NCI-H2081 treated with DMSO at 0.1 percent for 48 hours (cell line): Measurements from ENCODE around the gene PFKFB2.
"Not testable (repeated sequence)": the region's sequence is repeated elsewhere in the genome, so short reads cannot be mapped to it uniquely, and the experiment has no call there.

ENCODE experiments used
- DNase-seq: peaks from one replicate; lab custom pipeline; 2025; lab: John Stamatoyannopoulos, UW

Gene PFKFB2

DNA sequence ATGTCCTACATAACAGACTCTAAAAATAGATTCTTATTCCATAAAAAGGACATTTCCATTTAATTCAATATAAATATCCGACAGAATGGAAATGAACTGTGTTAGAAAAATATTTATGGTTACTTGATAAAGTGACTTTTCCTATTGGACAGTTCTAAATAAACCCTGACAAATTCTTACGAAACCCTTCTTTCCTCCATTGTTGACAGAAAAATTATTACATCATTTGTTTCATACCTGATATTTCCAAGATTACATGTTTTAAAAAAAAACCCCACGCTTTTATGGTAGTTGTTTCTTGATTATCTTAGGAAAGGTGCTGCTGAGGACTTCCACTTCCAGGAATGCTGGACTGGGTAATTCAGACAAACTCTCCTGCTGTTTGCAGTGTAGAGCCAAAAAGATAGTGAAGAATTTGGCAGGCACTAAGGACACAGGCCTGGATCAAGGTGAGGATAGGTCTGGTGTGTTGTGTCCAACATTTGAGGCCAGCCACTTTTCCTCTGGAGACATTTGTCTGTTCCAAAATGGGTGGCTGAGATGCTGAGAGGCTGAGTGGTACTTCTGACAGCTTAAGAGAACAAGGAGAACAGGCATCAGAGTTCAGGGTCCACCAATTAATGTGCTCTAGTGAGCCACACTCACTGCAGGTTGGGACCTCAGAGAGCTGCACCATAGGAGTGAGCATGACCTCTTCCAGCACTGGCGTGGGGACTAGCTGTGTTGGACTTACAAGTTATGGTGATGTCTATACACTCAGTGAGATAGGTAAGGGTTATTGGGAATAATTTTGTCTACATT, 13.5 kb upstream of the PFKFB2 start:
- DNase-seq, result no peak

DNA sequence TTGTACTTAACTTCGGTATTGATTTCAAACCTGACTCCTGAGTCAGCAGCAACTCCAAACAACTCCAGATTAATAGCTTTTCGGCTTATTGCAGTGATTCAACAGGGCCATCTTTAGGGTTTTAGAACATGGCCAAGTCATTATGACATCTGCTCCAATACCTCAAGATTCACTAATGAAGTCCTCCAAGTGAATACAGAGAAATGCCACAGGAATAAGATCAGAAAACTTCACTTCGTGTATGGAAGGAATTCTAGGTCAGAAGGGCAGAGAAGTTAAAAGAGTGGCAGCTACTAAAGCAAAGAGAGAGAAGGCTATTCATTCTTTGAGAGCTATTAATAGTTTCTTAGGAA, 12.9 kb upstream of the PFKFB2 start:
- DNase-seq, result no peak

DNA sequence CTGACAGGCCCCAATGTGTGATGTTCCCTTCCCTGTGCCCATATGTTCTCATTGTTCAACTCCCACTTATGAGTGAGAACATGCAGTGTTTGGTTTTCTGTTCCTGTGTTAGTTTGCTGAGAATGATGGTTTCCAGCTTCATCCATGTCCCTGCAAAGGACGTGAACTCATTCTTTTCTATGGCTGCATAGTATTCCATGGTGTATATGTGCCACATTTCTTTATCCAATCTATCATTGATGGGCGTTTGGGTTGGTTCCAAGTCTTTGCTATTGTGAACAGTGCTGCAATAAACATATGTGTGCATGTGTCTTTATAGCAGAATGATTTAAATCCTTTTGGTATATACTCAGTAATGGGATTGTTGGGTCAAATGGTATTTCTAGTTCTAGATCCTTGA, 11.7 kb upstream of the PFKFB2 start:
- DNase-seq, result not testable (repeated sequence)

DNA sequence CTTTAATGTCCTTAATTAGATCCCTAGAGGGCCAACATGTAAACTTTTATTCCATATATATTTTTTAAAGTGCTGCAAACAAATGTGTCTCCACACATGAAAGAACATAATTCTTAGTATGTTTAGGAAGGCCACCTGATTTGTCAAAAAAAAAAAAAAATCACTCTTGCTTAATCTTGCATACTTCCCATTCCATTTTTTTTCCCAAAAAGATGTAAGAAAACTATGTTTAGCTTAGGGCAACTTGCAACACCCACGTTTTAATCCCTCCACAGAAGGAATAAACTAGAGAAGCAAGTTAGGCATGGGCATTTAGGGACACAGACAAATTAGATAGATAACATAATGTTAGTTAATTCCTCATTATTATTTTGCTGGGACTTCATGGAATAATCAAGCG, 7.6 kb upstream of the PFKFB2 start:
- no peak for DNase-seq

DNA sequence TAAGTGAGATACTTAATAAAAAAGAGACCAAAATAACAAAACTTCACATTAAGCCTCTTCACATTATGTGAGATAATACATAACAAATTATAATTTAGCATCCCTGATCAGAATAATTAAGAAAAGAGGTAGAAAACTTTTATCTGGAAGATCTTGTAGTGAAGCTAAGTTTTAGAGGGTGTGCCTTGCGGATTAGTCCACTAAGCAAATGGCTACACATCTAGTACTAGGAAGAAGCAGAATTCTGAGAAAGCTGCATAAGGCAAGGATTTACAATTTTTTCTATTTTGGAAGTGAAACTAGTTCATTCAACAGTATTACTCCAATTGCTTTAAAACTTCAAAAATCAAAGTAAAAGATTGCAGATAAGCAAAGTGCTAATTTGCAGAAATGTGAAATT, 5.6 kb upstream of the PFKFB2 start:
- no peak for DNase-seq

DNA sequence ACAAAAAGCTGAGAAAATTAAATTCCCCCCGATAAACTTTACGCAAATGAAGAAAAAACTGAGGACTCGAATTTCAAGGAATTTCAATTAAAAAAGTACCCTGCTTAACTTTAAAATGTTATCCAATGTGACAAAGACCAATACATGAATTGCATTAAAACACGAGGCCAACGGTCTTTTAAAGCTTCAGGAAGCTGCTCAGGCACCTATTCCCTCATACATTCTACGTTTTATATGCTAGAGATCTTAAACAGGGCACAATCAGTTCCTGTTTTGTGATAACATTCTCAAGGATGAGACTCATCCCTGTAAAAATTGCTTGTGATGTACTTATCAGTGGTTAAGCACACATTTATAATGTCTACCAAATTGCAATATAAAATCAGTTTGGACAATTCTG, 5.0 kb upstream of the PFKFB2 start:
- no peak for DNase-seq

DNA sequence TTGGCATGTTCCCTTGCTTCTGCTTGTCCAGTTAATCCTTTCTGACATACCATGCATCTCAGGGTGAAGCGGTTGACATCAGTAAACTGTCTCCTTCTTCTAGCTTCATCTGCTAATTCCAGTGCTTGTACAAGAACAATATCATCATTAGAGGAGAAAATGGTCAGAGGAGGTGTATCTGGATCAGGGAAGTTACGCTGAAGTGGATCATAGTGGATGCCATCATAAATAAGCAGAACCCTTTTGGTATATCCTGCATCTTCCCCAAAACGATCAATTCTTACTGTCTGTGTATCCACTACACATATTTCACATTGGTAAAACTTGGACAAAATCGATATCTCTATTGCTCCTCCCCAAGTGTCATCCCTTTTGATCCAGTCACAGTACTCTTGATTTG, 4.0 kb upstream of the PFKFB2 start:
- DNase-seq, result no peak

DNA sequence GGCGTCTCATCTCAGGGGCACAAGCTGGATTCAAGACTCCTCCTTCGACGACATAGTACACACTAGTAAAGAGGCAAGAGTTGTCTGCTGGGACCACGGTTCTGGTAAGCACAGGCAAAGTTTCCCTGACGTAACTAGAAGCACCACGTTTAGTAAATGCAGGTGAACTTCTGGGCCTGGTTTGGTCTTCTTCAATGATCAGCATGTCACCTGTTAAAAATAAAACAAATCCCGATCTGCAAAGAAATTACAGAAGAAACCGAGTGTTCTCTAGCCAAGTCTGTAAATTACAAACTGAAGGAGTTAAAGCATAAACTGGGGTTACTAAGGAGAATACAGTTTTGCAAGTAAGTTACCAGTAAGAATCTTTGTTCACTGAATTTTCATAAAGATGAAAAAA, 3.6 kb upstream of the PFKFB2 start:
- no peak for DNase-seq

DNA sequence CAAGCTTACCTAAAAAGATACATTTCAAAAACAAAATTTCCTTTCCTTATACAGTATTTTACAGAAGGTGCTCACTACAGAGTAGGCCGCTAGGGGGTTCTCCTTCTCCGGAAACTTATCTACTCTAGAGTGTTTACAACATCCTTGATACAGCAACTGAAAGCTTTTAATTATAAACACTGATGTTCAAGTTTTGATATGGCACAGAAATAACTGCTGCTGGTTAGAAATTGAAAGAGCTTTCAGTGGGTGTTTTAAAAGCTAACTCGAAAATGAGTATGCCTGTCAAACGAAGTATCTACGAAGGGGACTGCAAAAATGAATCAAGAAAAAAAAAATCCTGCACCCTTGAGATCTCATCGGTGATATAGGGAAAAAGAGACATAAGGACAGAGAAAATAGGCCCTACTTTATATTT, 3.1 kb upstream of the PFKFB2 start:
- no peak for DNase-seq

DNA sequence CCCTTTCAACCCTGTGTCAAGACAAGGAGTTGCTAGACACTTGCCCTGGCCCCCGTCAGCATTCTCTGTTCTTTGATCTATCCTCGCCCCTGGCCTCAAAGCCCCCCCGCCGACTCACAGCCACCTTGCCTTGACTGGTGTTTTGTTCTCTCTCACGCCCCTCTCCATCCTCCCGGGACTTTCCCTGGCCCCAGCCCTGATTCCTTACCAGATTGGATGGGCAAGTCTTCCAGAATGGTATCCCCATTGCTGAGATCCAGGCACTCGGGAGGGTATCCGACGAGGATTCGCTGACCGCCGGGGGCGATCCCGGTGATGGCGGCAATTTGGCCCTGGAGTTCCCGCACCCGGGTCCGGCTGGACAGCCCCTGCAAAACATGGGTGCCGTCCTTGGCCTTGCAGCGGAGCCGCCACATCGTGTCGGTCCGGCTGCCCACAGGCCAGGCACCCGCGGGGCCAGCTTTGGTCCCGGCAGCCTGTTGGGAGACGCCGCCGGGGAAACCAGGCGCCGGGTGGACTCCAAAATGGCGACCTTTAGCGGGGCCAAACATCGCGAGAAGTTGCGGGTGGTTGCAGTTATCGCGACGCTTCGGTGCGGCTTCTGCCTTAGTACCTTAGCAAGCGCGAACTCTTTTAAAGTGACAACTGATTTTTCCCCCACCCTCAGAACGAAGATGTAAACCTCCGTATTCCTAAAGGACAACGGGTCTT, 2.4 kb upstream of the PFKFB2 start:
- DNase-seq, result peak; percentile 54

DNA sequence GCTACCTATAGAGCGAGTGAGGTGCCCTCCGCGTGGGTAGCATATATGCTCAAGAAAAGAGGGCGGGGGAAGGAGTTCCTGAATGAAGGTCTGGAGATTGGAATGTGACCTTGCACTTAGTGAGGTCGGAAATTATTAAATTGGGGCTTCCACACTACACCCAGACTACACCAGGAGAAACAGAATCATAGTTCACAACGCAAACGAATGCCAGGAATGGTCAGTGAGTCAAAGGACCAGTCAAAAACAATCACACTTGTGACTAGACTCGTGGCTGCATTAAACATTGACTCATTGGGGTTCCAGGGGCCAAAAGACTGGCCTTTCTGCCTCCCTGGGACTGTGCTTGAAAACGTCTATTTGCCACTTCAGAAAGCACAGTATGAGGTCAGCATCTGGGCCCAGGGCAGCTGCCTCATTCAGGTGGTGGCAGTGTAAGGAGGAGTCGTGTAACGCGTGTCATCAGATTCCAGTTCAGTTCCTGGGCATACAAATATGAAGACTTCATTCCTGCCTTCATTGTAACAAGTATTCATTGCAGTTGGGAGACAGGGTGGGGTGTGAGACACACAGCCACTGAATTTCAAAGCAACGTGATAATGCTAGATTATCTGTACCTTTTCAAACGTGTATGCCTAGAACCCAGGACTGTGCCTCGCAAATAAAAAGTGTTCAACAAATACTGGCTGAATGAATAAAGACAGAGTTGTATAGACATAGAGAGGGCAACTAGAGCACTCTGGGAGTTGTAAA, 1.7 kb upstream of the PFKFB2 start, which contains the start of gene YOD1:
Gene YOD1, minus strand, starts transcription at position 18 of the 753 bp plus-strand sequence. CDS start 178 bp downstream, outside the sequence.
- no peak for DNase-seq

DNA sequence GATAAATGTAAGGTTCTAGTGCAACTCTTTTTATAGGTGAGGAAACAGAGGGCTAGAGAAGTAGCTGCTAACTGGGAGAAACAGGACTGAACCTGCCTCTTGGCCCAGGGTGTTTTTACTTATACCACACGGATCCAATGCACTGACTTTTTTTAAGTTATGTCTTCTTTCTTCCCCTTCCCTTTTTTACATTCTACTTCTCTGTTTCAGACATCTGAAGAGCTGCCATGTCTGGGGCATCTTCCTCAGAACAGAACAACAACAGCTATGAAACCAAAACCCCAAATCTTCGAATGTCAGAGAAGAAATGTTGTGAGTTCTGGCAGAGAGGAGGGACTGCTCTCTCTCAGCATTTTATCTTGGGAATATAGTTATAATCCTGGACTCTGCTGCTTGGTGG, 1.4 kb downstream of the PFKFB2 start:
- DNase-seq, result no peak

DNA sequence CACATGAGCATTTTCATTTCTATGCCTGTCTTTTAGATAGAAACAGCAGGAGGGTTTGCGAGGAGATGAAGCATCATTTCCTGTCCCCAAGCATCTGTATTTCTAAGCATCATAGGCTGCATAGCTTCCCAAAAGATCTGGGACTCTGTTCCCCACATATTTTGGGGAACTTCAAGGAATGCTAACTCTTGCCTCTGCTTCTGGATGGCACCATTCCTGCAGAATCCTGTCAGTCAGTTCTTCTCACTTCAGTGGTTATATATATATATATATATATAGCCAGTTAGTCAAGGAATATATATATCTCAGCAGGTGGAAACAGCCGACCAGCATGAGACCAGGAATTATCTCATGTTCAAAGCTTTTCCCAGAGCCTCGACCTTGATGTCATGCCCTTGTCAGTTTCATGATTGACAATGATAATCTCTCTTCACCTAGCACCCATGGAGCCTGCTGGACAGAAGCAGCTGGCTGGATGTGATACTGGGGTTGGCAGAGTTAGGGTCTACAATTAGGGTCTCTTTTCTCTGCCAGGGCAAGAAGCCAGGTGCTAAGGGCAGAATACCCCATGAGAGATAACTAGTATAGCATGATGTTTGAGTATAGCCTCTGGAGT, 2.4 kb downstream of the PFKFB2 start:
- no peak for DNase-seq

DNA sequence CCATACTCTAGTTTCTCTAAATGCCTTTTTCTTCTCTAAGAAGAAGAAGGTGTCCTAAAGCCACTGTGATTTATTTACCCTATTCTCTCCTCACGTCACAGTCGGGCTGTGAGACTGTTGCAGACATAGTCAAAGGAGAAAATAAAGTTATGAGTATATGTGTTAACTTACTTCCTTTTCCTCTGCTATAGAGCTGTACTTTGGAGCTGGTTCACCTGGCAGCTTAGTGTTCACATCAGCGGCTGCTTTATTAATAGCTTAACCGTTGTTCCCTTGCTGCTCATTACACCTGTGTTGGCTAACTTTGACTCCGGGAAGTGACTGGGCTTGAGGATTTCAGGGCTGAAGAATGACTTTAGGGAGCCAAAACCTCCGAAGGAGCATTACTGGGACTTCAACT, 3.6 kb downstream of the PFKFB2 start:
- DNase-seq, result no peak

DNA sequence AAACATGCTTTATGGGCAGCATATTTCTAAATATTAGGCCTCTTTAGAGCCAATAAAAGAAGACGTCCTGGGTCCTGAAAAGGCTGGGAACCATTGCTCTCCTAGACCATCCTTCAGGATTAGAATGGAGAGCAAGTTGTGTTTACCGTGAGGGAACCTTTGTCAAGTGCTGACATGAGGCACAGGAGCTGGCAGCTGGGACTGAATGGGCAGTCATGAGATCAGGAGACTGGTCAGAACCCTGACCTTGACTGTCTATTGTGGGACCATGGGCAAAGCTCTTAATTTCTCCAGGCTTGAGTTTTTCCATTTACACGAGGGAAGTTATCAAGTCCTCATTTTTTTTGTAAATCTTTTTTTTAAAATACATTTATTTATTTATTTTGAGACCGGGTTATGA, 5.2 kb downstream of the PFKFB2 start:
- DNase-seq, result no peak

DNA sequence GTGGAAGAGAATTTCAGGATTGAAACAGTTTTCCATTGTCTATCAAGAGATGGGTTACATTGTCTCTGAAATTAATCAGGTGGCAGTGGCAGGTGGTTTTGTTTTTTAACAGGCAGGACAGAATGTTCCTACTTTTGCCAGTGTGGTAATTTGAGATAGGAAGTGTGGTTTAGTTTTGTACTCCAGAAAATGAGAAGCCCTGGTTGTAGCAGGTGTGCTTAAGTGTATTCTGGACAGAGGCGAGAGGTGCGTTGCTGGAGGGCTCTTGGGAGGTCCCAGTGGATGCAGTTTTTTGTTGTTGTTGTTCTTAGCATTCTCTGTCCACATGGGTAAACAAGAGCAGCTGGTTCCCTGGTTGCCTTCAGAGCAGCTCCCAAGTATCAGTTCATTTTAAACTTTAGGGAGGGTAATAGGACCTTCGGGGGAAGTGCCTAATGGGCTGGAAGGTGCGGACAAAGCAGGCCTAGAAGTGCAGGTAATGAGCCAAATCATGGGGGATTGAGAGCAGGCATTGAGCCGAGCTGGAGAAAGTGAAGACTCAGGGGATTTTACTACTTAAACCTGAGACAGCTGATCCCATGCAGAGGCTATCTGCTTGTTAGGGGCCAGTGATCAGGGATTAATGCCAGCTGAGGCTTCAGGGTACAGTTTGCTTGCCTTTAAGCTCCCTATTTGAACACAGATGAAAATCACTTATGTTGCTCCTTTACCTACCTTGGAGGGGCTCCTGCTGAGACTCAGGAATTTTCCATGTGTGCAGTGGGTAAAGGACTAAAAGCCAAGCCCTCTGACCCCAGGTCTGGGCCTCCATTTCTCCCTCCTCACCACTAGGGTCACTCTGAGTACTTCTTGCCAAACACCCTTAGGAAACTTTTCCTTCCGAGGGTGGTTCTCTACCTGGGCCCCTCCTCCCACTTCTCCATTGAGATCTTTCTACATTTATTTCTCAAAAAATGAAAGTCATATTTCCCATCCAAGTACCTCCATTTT, 6.1 kb downstream of the PFKFB2 start:
- DNase-seq, result no peak

DNA sequence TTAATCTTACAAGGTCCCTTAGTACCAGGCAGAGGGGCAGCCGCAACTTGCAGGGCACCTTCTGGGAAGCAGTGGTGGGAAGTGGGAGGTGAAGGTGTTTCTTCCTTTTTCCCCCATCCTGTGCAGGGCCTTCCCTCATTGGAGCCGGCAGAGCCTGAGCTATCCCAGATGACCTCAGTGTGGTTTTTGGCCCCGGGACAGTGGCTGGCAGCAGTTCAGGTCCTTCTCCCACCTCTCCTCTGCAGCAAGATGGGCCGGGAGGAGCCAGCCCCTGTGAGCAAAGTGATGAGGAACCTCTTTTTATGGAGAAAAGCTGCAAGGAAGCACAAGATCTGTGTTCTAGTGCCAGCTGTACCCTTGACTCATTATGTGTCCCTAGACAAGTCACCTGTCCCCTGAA, 6.8 kb downstream of the PFKFB2 start:
- DNase-seq, result no peak

DNA sequence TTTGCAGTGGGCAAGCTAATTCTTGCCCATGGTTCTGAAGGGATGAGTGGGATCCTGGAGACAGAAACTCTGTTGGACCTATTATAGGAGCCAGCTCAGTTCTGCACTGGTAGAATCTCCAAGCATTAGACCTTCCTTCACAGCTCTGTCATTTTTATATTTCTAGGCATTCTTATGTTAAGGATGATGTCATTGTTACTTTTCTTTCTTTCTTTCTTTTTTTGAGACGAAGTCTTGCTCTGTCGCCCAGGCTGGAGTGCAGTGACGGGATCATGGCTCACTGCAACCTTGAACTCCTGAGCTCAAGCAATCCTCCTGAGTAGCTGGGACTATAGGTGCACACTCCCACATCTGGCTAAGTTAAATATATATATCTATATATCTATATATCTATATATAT, 7.5 kb downstream of the PFKFB2 start:
- no peak for DNase-seq

DNA sequence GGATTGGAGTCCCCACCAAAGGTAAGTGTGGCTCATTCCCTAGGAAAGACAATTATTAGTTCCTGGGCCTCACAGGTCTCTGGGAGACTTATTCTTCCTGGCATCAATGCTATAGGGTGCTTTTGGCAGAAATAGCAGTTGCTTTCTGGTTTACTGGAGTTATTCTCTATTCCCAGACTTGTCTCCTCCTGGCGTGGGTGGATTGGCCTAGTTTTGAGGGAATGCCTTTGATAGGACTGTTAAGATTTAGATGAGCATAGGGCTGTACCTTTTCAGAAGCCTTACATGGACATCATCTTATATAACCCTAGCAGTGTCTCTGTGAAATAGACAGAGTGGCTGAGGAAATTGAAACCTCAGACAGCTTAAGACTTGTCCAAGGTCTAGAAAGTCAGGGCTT, 9.0 kb downstream of the PFKFB2 start:
- DNase-seq, result no peak

DNA sequence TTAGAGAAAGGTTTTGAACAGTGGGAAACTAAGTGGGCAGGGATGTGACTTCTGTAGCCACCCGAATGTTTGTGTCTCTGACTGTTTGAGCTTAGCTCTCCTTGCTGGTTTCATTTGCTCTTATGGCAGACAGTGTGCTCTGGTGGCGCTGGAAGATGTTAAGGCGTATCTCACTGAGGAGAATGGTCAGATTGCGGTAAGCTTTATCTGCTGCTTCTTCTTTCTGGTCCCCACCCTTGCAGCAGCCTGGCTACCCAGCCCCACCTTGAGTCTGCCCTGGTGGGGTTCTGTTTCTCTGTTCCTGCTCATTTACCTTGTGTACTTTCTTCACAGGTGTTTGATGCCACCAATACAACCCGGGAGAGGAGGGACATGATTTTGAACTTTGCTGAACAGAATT, 9.9 kb downstream of the PFKFB2 start:
- DNase-seq, result no peak

DNA sequence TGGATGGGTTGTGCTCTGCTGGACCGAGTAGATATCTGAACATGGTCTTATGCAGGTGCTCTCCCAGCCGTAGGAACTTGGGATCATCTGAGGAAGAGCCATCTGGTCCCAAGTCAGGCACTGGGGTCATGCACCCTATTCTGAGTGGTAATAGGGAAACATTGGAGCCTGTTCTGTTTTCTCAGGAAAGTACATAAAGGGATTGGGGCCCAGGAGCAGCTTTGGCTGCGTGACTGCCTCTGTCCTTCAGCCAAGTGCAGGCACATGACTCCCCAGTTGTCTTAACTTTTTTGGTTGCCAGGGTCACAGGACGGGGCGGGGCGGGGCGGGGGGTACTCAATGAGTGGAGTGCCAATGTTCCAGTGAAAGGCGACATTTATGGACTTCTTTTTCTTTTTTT, 11.5 kb downstream of the PFKFB2 start:
- DNase-seq, result no peak
